ENCODE results near the gene PICALM. TPM values are rescaled to one million over a fixed set of nuclear protein-coding genes. Genes with fewer than 3 reads are reported as not detected.
"Not testable (repeated sequence)": the region's sequence is repeated elsewhere in the genome, so short reads cannot be mapped to it uniquely, and the experiment has no call there.

Gene PICALM
- total RNA-seq, 3 donors from 2014 or later, result 96.2 to 105 (median 97.6) TPM

- no peaks in the 10 kb centered on the region for H3K4me1 Mint-ChIP-seq (ENCODE audit: low read depth)
- DNase-seq, result no peak
- no peaks in the 10 kb centered on the region for H3K9me3 Mint-ChIP-seq
- no peaks in the 10 kb centered on the region for H3K27me3 Mint-ChIP-seq (ENCODE audit: low read depth)
- ATAC-seq, result peak; percentile 64 to 82
- no peak overlapping the region for H3K4me3 Mint-ChIP-seq
- H3K36me3 Mint-ChIP-seq (ENCODE audit: insufficient read depth), result no peaks in the 10 kb centered on the region
Observed at GRCh38 chr11:85939099-85940015, 129.5 kb downstream of the PICALM start.

- H3K27me3 Mint-ChIP-seq (ENCODE audit: low read depth), result no peaks in the 10 kb centered on the region
- H3K4me3 Mint-ChIP-seq, result no peak overlapping the region
- DNase-seq (no peak), ATAC-seq (no peak)
- H3K4me1 Mint-ChIP-seq (ENCODE audit: low read depth), result no peaks in the 10 kb centered on the region
- H3K9me3 Mint-ChIP-seq, result no peaks in the 10 kb centered on the region
- no peaks in the 10 kb centered on the region for H3K36me3 Mint-ChIP-seq (ENCODE audit: insufficient read depth)
Observed at GRCh38 chr11:85937835-85938234, 131.0 kb downstream of the PICALM start.

DNA sequence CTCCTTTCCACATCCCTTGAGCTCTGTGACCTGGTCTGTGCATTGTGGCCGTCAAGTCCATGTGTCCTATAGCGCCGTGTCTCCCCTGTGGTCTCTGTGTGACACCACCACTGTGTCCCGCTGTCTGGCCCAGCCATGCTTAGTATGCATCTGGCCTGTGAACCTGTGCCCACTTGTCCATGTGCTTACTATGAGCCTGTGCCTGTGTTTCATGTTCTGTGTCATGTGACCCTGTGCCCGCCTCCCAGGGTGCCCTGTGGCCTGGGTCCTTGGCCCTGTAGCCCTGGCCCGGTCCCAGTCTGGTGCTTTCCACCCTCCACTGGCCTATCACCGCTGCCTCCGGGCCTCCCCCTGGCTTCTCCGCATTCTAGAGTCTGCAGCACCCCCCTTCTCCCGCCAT is 133.1 kb downstream of the PICALM start:
- Mint-ChIP-seq H3K4me3 (no peak overlapping the region), H3K4me1 (ENCODE audit: low read depth) (no peaks in the 10 kb centered on the region), H3K27me3 (ENCODE audit: low read depth) (no peaks in the 10 kb centered on the region), H3K9me3 (no peaks in the 10 kb centered on the region), H3K36me3 (ENCODE audit: insufficient read depth) (no peaks in the 10 kb centered on the region)
- ATAC-seq (no peak), DNase-seq (no peak)

DNA sequence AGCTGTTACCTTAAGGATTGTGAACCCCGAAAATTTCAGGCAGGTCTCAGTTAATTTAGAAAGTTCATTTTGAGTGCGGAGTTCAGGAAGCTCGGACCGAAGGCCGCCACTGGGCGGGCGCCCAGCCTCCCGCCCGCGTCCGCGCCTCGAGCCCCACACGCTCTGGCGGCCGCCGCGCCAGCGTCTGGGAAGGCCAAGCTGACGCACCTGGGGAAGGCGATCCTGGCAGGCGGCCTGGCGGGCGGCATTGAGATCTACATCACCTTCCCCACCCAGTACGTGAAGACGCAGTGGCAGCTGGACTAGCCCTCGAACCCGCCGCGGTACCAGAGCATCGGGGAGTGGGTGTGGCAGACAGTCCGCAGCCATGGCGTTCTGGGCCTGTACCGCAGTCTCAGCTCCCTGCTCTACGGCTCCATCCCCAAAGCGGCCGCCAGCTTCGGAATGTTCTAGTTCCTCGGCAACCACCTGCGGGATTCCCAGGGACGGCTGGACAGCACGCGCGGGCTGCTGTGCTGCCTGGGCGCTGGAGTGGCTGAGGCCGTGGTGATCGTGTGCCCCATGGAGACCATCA is 134.2 kb downstream of the PICALM start:
- Mint-ChIP-seq H3K4me1 (ENCODE audit: low read depth) (no peaks in the 10 kb centered on the region), H3K27me3 (ENCODE audit: low read depth) (peaks cover 2% of the 10 kb centered on the region), H3K4me3 (no peak overlapping the region), H3K9me3 (no peaks in the 10 kb centered on the region), H3K36me3 (ENCODE audit: insufficient read depth) (no peaks in the 10 kb centered on the region)
- DNase-seq (no peak), ATAC-seq (no peak)

DNA sequence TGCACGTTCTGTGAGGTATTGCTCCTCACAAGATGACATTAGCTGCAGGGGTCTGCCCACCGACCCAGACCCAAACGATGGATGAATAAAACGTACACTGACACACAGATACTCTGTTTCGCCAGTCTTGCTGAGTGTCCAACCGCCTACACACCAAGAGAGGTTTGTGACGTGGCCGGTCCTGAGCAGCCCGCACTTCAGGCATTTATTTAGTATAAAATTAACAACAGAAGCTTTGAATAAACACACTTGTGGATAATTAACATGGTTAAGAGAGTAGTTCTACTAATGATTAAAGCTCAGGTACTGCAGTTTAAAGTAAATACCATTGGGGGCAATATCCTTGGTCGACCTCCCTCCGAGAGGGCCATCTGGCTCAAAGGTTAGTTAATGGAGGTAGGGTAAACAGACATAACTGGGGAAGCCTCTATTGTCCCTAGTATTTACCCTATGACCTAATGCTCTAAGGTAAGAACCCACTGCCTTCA is 138.0 kb downstream of the PICALM start:
- H3K36me3 Mint-ChIP-seq (ENCODE audit: insufficient read depth), result no peaks in the 10 kb centered on the region
- DNase-seq (no peak), ATAC-seq (no peak)
- H3K27me3 Mint-ChIP-seq (ENCODE audit: low read depth), result peaks cover 12% of the 10 kb centered on the region
- H3K4me1 Mint-ChIP-seq (ENCODE audit: low read depth), result no peaks in the 10 kb centered on the region
- peaks cover 5% of the 10 kb centered on the region for H3K9me3 Mint-ChIP-seq
- H3K4me3 Mint-ChIP-seq, result no peak overlapping the region

GRCh38 chr11:85926653-85927214 is 142.2 kb downstream of the PICALM start:
- H3K4me1 Mint-ChIP-seq (ENCODE audit: low read depth); H3K4me3 Mint-ChIP-seq; H3K36me3 Mint-ChIP-seq (ENCODE audit: insufficient read depth); DNase-seq; H3K9me3 Mint-ChIP-seq; ATAC-seq: not testable (repeated sequence)
- peaks cover 20% of the 10 kb centered on the region for H3K27me3 Mint-ChIP-seq (ENCODE audit: low read depth)

GRCh38 chr11:85923455-85923854 is 145.4 kb downstream of the PICALM start:
- Mint-ChIP-seq H3K4me1 (ENCODE audit: low read depth) (no peaks in the 10 kb centered on the region), H3K27me3 (ENCODE audit: low read depth) (peaks cover 17% of the 10 kb centered on the region), H3K36me3 (ENCODE audit: insufficient read depth) (no peaks in the 10 kb centered on the region), H3K9me3 (no peaks in the 10 kb centered on the region), H3K4me3 (no peak overlapping the region)
- no peak for DNase-seq
- ATAC-seq, result no peak

GRCh38 chr11:85922367-85922766 is 146.5 kb downstream of the PICALM start:
- peak in 1 of 2 donors; percentile 56 for ATAC-seq
- no peak for DNase-seq
- Mint-ChIP-seq H3K4me3 (no peak overlapping the region), H3K4me1 (ENCODE audit: low read depth) (no peaks in the 10 kb centered on the region), H3K27me3 (ENCODE audit: low read depth) (peaks cover 15% of the 10 kb centered on the region), H3K36me3 (ENCODE audit: insufficient read depth) (no peaks in the 10 kb centered on the region), H3K9me3 (no peaks in the 10 kb centered on the region)

DNA sequence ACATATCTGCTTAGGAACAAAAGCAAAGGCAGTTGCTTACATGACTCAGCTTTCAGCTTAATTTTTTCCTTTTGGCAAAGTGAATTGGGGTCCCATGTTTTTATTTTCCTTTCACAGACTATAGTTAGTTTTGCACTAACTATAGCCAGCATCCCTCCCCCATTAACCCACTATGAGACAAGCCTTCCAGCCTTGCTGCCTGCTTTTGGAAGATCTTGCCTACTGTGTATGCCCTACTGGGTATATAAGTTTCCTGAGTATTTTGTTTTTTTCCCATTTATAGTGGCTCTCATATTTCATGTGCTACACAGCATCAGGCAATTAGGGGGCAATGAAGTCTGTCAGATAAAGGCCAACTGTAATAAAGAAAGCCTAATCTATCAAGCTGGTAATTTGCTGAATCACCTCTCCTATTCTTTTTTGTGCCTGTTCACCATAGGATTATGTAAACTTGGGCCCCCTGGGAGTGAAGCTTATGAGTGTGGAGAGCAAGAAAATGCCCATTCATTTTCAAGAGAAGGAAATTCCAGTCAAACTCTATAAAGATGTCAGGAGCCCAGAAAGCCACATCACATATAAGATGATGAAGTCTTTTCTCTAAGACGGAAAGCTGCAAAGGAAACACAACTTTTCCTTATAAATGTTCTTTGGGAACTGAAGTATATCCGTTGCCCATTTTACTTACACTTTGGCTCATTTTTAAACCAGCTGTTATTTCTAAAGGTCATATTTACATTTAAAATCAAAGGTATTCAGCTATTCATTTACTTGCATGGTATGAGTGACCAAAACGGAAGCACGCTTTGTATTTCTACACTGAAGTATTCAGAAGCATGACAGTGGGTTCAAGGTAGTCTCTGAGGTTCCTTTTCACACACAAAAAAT is 149.7 kb downstream of the PICALM start:
- ATAC-seq, result no peak
- Mint-ChIP-seq H3K36me3 (ENCODE audit: insufficient read depth) (no peaks in the 10 kb centered on the region), H3K9me3 (peaks cover 5% of the 10 kb centered on the region), H3K27me3 (ENCODE audit: low read depth) (peaks cover 10% of the 10 kb centered on the region), H3K4me3 (no peak overlapping the region), H3K4me1 (ENCODE audit: low read depth) (no peaks in the 10 kb centered on the region)
- DNase-seq, result no peak

DNA sequence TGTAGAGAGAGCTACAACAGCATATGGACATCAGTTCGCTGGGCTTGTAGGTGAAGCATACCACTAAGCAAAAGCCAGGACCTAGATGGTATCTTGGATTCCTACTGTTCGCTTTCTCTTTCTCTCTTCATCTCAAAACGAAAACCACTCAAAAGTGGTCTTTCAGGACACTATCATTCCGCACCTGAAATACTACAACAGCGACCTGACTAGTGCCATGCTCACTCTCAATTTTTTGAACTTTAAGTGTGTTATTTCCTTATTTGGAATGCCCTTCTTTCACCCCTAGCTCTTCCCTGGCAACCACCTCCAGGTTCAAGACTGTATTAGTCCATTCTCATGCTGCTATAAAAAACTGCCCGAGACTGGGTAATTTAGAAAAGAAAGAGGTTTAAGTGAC is 154.5 kb downstream of the PICALM start:
- Mint-ChIP-seq H3K27me3 (ENCODE audit: low read depth) (peaks cover 9% of the 10 kb centered on the region), H3K36me3 (ENCODE audit: insufficient read depth) (no peaks in the 10 kb centered on the region), H3K4me3 (no peak overlapping the region), H3K9me3 (peaks cover 5% of the 10 kb centered on the region), H3K4me1 (ENCODE audit: low read depth) (no peaks in the 10 kb centered on the region)
- DNase-seq, result no peak
- ATAC-seq, result no peak

DNA sequence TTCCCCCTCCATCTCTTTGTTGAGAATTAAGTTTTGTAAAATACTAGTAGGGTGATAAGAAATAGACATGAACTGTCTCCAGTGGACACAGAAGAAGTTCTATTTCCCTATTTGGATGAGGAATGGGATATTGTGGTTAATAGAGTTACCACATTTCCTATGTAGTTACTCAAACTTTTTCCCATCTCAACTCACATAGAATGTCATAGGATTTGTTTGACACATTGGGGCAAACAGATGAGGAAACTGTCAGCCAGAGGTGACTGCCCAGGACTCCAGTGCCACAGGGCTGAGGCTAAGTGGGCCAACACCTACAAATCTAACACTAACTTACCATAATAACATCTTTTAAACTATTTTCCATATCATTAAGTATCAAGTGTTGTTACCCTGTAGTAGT is 155.4 kb downstream of the PICALM start:
- no peaks in the 10 kb centered on the region for H3K36me3 Mint-ChIP-seq (ENCODE audit: insufficient read depth)
- H3K27me3 Mint-ChIP-seq (ENCODE audit: low read depth), result peaks cover 9% of the 10 kb centered on the region
- H3K9me3 Mint-ChIP-seq, result peaks cover 5% of the 10 kb centered on the region
- DNase-seq, result no peak
- no peak overlapping the region for H3K4me3 Mint-ChIP-seq
- ATAC-seq, result no peak
- no peaks in the 10 kb centered on the region for H3K4me1 Mint-ChIP-seq (ENCODE audit: low read depth)

GRCh38 chr11:85912414-85912813 is 156.5 kb downstream of the PICALM start:
- ATAC-seq (no peak), DNase-seq (no peak)
- no peak overlapping the region for H3K4me3 Mint-ChIP-seq
- H3K27me3 Mint-ChIP-seq (ENCODE audit: low read depth), result peaks cover 9% of the 10 kb centered on the region
- H3K9me3 Mint-ChIP-seq, result peaks cover 5% of the 10 kb centered on the region
- no peaks in the 10 kb centered on the region for H3K36me3 Mint-ChIP-seq (ENCODE audit: insufficient read depth)
- no peaks in the 10 kb centered on the region for H3K4me1 Mint-ChIP-seq (ENCODE audit: low read depth)
